ENCODE data around the gene ERFE. TPM values are rescaled to one million over a fixed set of nuclear protein-coding genes. Genes with fewer than 3 reads are reported as not detected.

Gene ERFE
- polyA plus RNA-seq, 1 of the 3 experiments (the other 2 are of a cell fraction) = 1.3 TPM

DNA sequence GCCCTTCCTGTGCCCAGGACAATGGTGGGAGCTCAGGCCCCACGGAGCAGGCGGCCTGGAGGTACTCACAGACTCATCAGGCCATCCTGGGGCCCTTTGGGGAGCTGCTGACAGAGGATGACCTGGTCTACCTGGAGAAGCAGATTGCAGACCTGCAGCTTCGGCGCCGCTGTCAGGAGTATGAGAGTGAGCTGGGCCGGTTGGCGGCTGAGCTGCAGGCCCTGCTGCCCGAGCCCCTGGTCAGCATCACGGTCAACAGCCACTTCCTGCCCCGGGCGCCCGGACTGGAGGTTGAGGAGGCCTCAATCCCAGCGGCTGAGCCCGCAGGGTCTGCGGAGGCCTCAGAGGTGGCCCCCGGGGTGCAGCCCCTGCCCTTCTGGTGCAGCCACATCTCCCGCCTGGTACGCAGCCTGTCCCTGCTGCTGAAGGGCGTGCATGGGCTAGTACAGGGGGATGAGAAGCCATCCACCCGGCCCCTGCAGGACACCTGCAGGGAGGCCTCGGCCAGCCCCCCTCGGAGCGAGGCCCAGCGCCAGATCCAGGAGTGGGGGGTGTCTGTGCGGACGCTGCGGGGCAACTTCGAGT lies 28.6 kb upstream of the ERFE start:
- Histone ChIP-seq H4K20me1 (ENCODE audit: insufficient read depth) (no peaks in the 10 kb centered on the region), H3K9ac (no peak overlapping the region), H3K4me2 (no peak overlapping the region), H2AFZ (ENCODE audit: low read depth) (no peak overlapping the region), H3K36me3 (replicated peaks in 1 of 2; ENCODE audit: control insufficient read depth in 1 of 2, insufficient read depth in 2 of 2, low read length in 1 of 2) (no peaks in the 10 kb centered on the region), H3K27ac (ENCODE audit: low read depth in 2 of 2, low read length in 1 of 2) (no peak overlapping the region), H3K4me3 (ENCODE audit: low read depth in 2 of 2, low read length in 1 of 2) (no peak overlapping the region), H3K9me2 (no peaks in the 10 kb centered on the region), H3K9me3 (no peaks in the 10 kb centered on the region), H3K27me3 (ENCODE audit: insufficient read depth) (no peaks in the 10 kb centered on the region), H3K4me1 (ENCODE audit: control insufficient read depth in 1 of 2, insufficient read depth in 2 of 2, low read depth in 1 of 2, low read length in 1 of 2) (no peaks in the 10 kb centered on the region; a peak in 1 of 4 replicates), H3F3A (replicated peaks; ENCODE audit: insufficient read depth) (no peaks in the 10 kb centered on the region), H3K79me2 (ENCODE audit: insufficient read depth) (no peaks in the 10 kb centered on the region)
- 67% methylated on average over 17 of the region's 28 CpGs for WGBS (ENCODE audit: low lambda C conversion rate)
- TF ChIP-seq, protein P1, sequence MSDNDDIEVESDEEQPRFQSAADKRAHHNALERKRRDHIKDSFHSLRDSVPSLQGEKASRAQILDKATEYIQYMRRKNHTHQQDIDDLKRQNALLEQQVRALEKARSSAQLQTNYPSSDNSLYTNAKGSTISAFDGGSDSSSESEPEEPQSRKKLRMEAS (IDR thresholded peaks at IDR 0.05; ENCODE audit: low read depth) = no peak
- TF ChIP-seq TCF12 (IDR thresholded peaks at IDR 0.05) = no peak
- TF ChIP-seq, protein P2, sequence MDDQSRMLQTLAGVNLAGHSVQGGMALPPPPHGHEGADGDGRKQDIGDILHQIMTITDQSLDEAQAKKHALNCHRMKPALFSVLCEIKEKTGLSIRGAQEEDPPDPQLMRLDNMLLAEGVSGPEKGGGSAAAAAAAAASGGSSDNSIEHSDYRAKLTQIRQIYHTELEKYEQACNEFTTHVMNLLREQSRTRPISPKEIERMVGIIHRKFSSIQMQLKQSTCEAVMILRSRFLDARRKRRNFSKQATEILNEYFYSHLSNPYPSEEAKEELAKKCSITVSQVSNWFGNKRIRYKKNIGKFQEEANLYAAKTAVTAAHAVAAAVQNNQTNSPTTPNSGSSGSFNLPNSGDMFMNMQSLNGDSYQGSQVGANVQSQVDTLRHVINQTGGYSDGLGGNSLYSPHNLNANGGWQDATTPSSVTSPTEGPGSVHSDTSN (IDR thresholded peaks at IDR 0.05) = no peak
- ChIA-PET POLR2A (no interaction called here), CTCF (no interaction called here)
- no peak for DNase-seq

DNA sequence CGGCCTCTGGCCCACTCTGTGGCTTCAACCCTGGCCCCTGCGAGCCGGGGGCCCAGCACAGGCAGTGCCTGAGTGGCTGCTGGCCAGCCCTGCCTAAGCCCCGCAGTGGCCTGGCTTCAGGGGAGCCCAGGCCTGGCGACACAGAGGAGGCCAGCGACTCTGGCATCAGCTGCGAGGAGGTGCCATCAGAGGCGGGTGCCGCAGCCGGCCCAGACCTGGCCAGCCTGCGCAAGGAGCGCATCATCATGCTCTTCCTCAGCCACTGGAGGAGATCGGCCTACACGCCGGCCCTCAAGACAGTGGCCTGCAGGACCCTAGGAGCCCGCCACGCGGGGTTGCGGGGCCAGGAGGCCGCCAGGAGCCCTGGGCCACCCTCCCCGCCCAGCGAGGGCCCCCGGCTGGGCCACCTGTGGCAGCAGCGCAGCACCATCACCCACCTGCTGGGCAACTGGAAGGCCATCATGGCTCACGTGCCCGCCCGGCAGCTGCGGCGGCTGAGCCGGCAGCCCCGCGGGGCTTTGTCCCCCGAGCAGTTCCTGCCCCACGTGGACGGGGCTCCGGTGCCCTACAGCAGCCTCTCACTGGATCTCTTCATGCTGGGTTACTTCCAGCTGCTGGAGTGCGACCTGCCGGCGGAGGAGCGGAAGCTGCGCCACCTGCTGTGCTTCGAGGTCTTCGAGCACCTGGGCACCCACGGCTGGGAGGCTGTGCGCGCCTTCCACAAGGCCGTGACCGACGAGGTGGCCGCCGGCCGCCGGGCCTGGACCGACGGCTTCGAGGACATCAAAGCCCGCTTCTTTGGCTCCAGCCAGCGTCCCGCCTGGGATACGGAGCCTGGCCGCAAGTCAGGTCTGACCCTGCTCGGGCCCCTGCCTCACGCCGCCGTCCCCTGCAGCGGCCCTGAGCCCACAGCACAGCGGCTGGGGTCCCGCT lies 27.8 kb upstream of the ERFE start:
- Histone ChIP-seq H3K4me2 (no peak overlapping the region), H3K4me3 (ENCODE audit: low read depth in 2 of 2, low read length in 1 of 2) (no peak overlapping the region), H3K27me3 (ENCODE audit: insufficient read depth) (no peaks in the 10 kb centered on the region), H3K27ac (ENCODE audit: low read depth in 2 of 2, low read length in 1 of 2) (no peak overlapping the region), H3F3A (replicated peaks; ENCODE audit: insufficient read depth) (no peaks in the 10 kb centered on the region), H3K36me3 (replicated peaks in 1 of 2; ENCODE audit: control insufficient read depth in 1 of 2, insufficient read depth in 2 of 2, low read length in 1 of 2) (no peaks in the 10 kb centered on the region), H2AFZ (ENCODE audit: low read depth) (no peak overlapping the region), H4K20me1 (ENCODE audit: insufficient read depth) (no peaks in the 10 kb centered on the region), H3K9ac (no peak overlapping the region), H3K9me3 (no peaks in the 10 kb centered on the region), H3K79me2 (ENCODE audit: insufficient read depth) (no peaks in the 10 kb centered on the region), H3K4me1 (ENCODE audit: control insufficient read depth in 1 of 2, insufficient read depth in 2 of 2, low read depth in 1 of 2, low read length in 1 of 2) (no peaks in the 10 kb centered on the region; a peak in 1 of 4 replicates), H3K9me2 (no peaks in the 10 kb centered on the region)
- POLR2A ChIA-PET = no interaction called here
- no peak for DNase-seq
- WGBS (ENCODE audit: low lambda C conversion rate) = 83% methylated on average over 27 of the region's 68 CpGs
- CTCF ChIA-PET = no interaction called here
- TF ChIP-seq CHD2 (IDR thresholded peaks at IDR 0.05; ENCODE audit: low read length, partially characterized antibody) = no peak
- TF ChIP-seq SIN3A (IDR thresholded peaks at IDR 0.05; ENCODE audit: borderline replicate concordance, low read depth, low read length) = no peak
- no peak for TF ChIP-seq NRF1 (IDR thresholded peaks at IDR 0.05; ENCODE audit: low read depth, low read length)
- TF ChIP-seq TAF1 (IDR thresholded peaks at IDR 0.05; ENCODE audit: borderline replicate concordance, low read depth, low read length) = no peak
- TF ChIP-seq MEF2A (IDR thresholded peaks at IDR 0.05; ENCODE audit: borderline replicate concordance, low read depth) = no peak
- TF ChIP-seq, protein P3, sequence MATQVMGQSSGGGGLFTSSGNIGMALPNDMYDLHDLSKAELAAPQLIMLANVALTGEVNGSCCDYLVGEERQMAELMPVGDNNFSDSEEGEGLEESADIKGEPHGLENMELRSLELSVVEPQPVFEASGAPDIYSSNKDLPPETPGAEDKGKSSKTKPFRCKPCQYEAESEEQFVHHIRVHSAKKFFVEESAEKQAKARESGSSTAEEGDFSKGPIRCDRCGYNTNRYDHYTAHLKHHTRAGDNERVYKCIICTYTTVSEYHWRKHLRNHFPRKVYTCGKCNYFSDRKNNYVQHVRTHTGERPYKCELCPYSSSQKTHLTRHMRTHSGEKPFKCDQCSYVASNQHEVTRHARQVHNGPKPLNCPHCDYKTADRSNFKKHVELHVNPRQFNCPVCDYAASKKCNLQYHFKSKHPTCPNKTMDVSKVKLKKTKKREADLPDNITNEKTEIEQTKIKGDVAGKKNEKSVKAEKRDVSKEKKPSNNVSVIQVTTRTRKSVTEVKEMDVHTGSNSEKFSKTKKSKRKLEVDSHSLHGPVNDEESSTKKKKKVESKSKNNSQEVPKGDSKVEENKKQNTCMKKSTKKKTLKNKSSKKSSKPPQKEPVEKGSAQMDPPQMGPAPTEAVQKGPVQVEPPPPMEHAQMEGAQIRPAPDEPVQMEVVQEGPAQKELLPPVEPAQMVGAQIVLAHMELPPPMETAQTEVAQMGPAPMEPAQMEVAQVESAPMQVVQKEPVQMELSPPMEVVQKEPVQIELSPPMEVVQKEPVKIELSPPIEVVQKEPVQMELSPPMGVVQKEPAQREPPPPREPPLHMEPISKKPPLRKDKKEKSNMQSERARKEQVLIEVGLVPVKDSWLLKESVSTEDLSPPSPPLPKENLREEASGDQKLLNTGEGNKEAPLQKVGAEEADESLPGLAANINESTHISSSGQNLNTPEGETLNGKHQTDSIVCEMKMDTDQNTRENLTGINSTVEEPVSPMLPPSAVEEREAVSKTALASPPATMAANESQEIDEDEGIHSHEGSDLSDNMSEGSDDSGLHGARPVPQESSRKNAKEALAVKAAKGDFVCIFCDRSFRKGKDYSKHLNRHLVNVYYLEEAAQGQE (IDR thresholded peaks at IDR 0.05; ENCODE audit: low read depth, low read length) = no peak
- no peak for TF ChIP-seq TCF12 (IDR thresholded peaks at IDR 0.05)
- TF ChIP-seq FOXJ3 (CRISPR knock-in tag; IDR thresholded peaks at IDR 0.05) = no peak
- TF ChIP-seq NFIC (IDR thresholded peaks at IDR 0.05; ENCODE audit: borderline replicate concordance) = no peak
- no peak for TF ChIP-seq TEAD4 (IDR thresholded peaks at IDR 0.05; ENCODE audit: borderline replicate concordance, insufficient read depth)
- TF ChIP-seq FOSL2 (IDR thresholded peaks at IDR 0.05; ENCODE audit: borderline replicate concordance, low read depth) = no peak
- no peak for TF ChIP-seq POLR2AphosphoS5 (IDR thresholded peaks at IDR 0.05; ENCODE audit: low read depth, low read length)
- no peak for TF ChIP-seq MXI1 (IDR thresholded peaks at IDR 0.05; ENCODE audit: low read depth, low read length)
- TF ChIP-seq, protein P4, sequence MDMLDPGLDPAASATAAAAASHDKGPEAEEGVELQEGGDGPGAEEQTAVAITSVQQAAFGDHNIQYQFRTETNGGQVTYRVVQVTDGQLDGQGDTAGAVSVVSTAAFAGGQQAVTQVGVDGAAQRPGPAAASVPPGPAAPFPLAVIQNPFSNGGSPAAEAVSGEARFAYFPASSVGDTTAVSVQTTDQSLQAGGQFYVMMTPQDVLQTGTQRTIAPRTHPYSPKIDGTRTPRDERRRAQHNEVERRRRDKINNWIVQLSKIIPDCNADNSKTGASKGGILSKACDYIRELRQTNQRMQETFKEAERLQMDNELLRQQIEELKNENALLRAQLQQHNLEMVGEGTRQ (IDR thresholded peaks at IDR 0.05; ENCODE audit: borderline replicate concordance, low read depth, low read length) = no peak
- TF ChIP-seq RAD21 (IDR thresholded peaks at IDR 0.05; ENCODE audit: low read length) = no peak
- no peak for TF ChIP-seq YY1 (IDR thresholded peaks at IDR 0.05; ENCODE audit: low read depth)
- TF ChIP-seq, protein P5, sequence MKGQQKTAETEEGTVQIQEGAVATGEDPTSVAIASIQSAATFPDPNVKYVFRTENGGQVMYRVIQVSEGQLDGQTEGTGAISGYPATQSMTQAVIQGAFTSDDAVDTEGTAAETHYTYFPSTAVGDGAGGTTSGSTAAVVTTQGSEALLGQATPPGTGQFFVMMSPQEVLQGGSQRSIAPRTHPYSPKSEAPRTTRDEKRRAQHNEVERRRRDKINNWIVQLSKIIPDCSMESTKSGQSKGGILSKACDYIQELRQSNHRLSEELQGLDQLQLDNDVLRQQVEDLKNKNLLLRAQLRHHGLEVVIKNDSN (IDR thresholded peaks at IDR 0.05; ENCODE audit: borderline replicate concordance, low read depth) = no peak
